ENCODE measurements around the gene VOPP1.

The VOPP1 gene

GRCh38 chr7:55552320-55553023 is 19.8 kb downstream of the VOPP1 start:
- DNase-seq = no peak

- DNase-seq = no peak
Observed at GRCh38 chr7:55550841-55551537, 21.3 kb downstream of the VOPP1 start.

GRCh38 chr7:55550010-55550663 is 22.2 kb downstream of the VOPP1 start:
- DNase-seq = no peak

GRCh38 chr7:55549457-55549856 is 22.8 kb downstream of the VOPP1 start:
- no peak for DNase-seq

- no peak for DNase-seq
Observed at GRCh38 chr7:55548295-55548731, 24.0 kb downstream of the VOPP1 start.

GRCh38 chr7:55546814-55547213 is 25.5 kb downstream of the VOPP1 start:
- DNase-seq = peak; percentile 45

- no peak for DNase-seq
Observed at GRCh38 chr7:55545496-55545895, 26.8 kb downstream of the VOPP1 start.

GRCh38 chr7:55540226-55540858 is 32.0 kb downstream of the VOPP1 start:
- DNase-seq = no peak

- no peak for DNase-seq
Observed at GRCh38 chr7:55539380-55539779, 32.9 kb downstream of the VOPP1 start.

GRCh38 chr7:55538538-55538937 is 33.8 kb downstream of the VOPP1 start:
- peak; percentile 8 for DNase-seq

- DNase-seq = peak; percentile 4
Observed at GRCh38 chr7:55537458-55537990, 34.8 kb downstream of the VOPP1 start.

GRCh38 chr7:55536619-55537457 is 35.5 kb downstream of the VOPP1 start:
- DNase-seq = no peak

GRCh38 chr7:55535617-55536016 is 36.7 kb downstream of the VOPP1 start:
- no peak for DNase-seq

GRCh38 chr7:55534916-55535590 is 37.2 kb downstream of the VOPP1 start:
- no peak for DNase-seq

- DNase-seq = peak; percentile 100
Observed at GRCh38 chr7:55534262-55534915, 37.9 kb downstream of the VOPP1 start.

- DNase-seq = no peak
Observed at GRCh38 chr7:55533729-55534080, 38.6 kb downstream of the VOPP1 start.

GRCh38 chr7:55533050-55533728 is 39.1 kb downstream of the VOPP1 start:
- DNase-seq = peak; percentile 94

GRCh38 chr7:55532150-55532917 is 40.0 kb downstream of the VOPP1 start:
- DNase-seq = no peak

- DNase-seq = no peak
Observed at GRCh38 chr7:55531536-55531935, 40.8 kb downstream of the VOPP1 start.

GRCh38 chr7:55527307-55527706 is 45.0 kb downstream of the VOPP1 start:
- DNase-seq = no peak

Measured in MV-4-11 (cell line).